Endodermal cell (in vitro differentiated cells): ENCODE data around the gene COPA. TPM values are rescaled to one million over a fixed set of nuclear protein-coding genes. Genes with fewer than 3 reads are reported as not detected.

Source experiments
- DNase-seq: peaks from one replicate; pipeline ENCODE4 v3.0.0-alpha.2; 2017
- H3K27ac ChIP-seq: 2 replicates; pipeline ENCODE4 v1.5.1; 2013; ENCODE audit warnings: mild to moderate bottlenecking, low read depth, low read length, moderate library complexity
- H3K27me3 ChIP-seq: 2 replicates; pipeline ENCODE4 v1.6.1; 2013; ENCODE audit warnings: mild to moderate bottlenecking, low read length, moderate library complexity; ENCODE audit not compliant: insufficient read depth, control insufficient read depth, poor library complexity, severe bottlenecking
- H3K36me3 ChIP-seq: 2 replicates; pipeline ENCODE4 v1.7.0; 2013; ENCODE audit warnings: mild to moderate bottlenecking, low read length, moderate library complexity; ENCODE audit not compliant: control insufficient read depth, insufficient read depth
- H3K4me1 ChIP-seq: one replicate; pipeline ENCODE4 v1.7.0; 2013; ENCODE audit warnings: low read length; ENCODE audit not compliant: control insufficient read depth, insufficient read depth
- H3K4me3 ChIP-seq: 2 replicates; pipeline ENCODE4 v1.5.1; 2013; ENCODE audit warnings: mild to moderate bottlenecking, low read length, moderate library complexity
- H3K9ac ChIP-seq: 2 replicates; pipeline ENCODE4 v1.6.1; 2013; ENCODE audit warnings: mild to moderate bottlenecking, low read length, moderate library complexity; ENCODE audit not compliant: poor library complexity, severe bottlenecking; ENCODE audit errors: extremely low read depth
- H3K9me3 ChIP-seq: 2 replicates; pipeline ENCODE4 v1.6.1; 2013; ENCODE audit warnings: mild to moderate bottlenecking, low read length, moderate library complexity; ENCODE audit not compliant: control insufficient read depth
- H3K27ac Mint-ChIP-seq: 2 replicates; pipeline ENCODE4 v1.8.0; 2020; ENCODE audit warnings: mixed read lengths
- H3K27me3 Mint-ChIP-seq: 2 replicates; pipeline ENCODE4 v1.8.0; 2021; ENCODE audit warnings: mild to moderate bottlenecking, mixed read lengths; ENCODE audit not compliant: insufficient read depth
- H3K36me3 Mint-ChIP-seq: 2 replicates; pipeline ENCODE4 v1.8.0; 2020; ENCODE audit warnings: low read depth, mixed read lengths
- H3K4me1 Mint-ChIP-seq: 2 replicates; pipeline ENCODE4 v1.8.0; 2020; ENCODE audit warnings: mixed read lengths
- H3K4me3 Mint-ChIP-seq: 2 replicates; pipeline ENCODE4 v1.8.0; 2020; ENCODE audit warnings: mild to moderate bottlenecking, moderate library complexity, mixed read lengths
- H3K9me3 Mint-ChIP-seq: 2 replicates; pipeline ENCODE4 v1.8.0; 2020; ENCODE audit warnings: mild to moderate bottlenecking, mixed read lengths
- CTCF ChIP-seq: fragments of 200-600 bp; sonication (generic); conservative IDR thresholded peaks from 2 replicates; pipeline ENCODE4 v1.5.0; 2021; ENCODE audit warnings: antibody characterized with exemption, mild to moderate bottlenecking
- WGBS, 2 experiments: methylation state at CpG; one replicate each; pipeline versions ENCODE4 v1.1.5 to v1.1.7; 2013; ENCODE audit warnings: missing lambda C conversion rate in 2 of 2, mixed read lengths in 1 of 2; ENCODE audit not compliant: insufficient coverage in 1 of 2, insufficient read length in 1 of 2; 5-methylcytosine and 5-hydroxymethylcytosine counted together
- total RNA-seq, 2 donors: library from RNA; stranded (reverse); fragmentation: NEBNext Ultra II Directional in 1 of 2; extraction: Animal tissue kit (Norgen Biotek cat#: 25700) in 1 of 2; gene quantifications; 2 replicates in 1 of 2; 3 replicates in 1 of 2; pipeline ENCODE4 v1.2.1, GENCODE V29; 2021

The COPA gene
- total RNA-seq, 2 donors from 2014 or later = 159 to 174 TPM

- no peak overlapping the region for H3K4me3 Mint-ChIP-seq
- peaks cover 51% of the 10 kb centered on the region for H3K36me3 ChIP-seq
- H3K27ac ChIP-seq = peak overlapping the region; percentile 17
Observed at GRCh38 chr1:160360227-160360695, 17.2 kb upstream of the COPA start.

GRCh38 chr1:160359559-160360226 is 16.6 kb upstream of the COPA start:
- Mint-ChIP-seq H3K36me3 (peaks cover 49% of the 10 kb centered on the region), H3K9me3 (no peaks in the 10 kb centered on the region), H3K4me3 (no peak overlapping the region), H3K4me1 (peaks cover 8% of the 10 kb centered on the region), H3K27me3 (no peaks in the 10 kb centered on the region), H3K27ac (no peak overlapping the region)
- DNase-seq = no peak
- peaks cover 57% of the 10 kb centered on the region for H3K36me3 ChIP-seq
- H3K27ac ChIP-seq = peak overlapping the region; percentile 17
- 87 to 92% methylated on average over 8 to 9 of the region's 9 CpGs for WGBS, 2 experiments
- no peaks in the 10 kb centered on the region for H3K9me3 ChIP-seq
- no peaks in the 10 kb centered on the region for H3K27me3 ChIP-seq
- no peak overlapping the region for H3K9ac ChIP-seq
- no peak for TF ChIP-seq CTCF
- no peak overlapping the region for H3K4me3 ChIP-seq
- no peaks in the 10 kb centered on the region for H3K4me1 ChIP-seq

More at GRCh38 chr1:160360227-160360695, 17.2 kb upstream of the COPA start:
- no peak overlapping the region for H3K4me3 ChIP-seq
- H3K9me3 ChIP-seq = no peaks in the 10 kb centered on the region
- Mint-ChIP-seq H3K9me3 (no peaks in the 10 kb centered on the region), H3K36me3 (peaks cover 45% of the 10 kb centered on the region), H3K27ac (no peak overlapping the region), H3K27me3 (no peaks in the 10 kb centered on the region), H3K4me1 (peaks cover 8% of the 10 kb centered on the region)
- H3K27me3 ChIP-seq = no peaks in the 10 kb centered on the region
- no peak overlapping the region for H3K9ac ChIP-seq
- H3K4me1 ChIP-seq = no peaks in the 10 kb centered on the region
- no peak for DNase-seq
- no peak for TF ChIP-seq CTCF
- 95 to 96% methylated on average over 8 of the region's 8 CpGs for WGBS, 2 experiments

GRCh38 chr1:160358073-160358472 is 15.0 kb upstream of the COPA start:
- no peak for TF ChIP-seq CTCF
- Mint-ChIP-seq H3K27me3 (no peaks in the 10 kb centered on the region), H3K9me3 (no peaks in the 10 kb centered on the region), H3K4me3 (no peak overlapping the region), H3K36me3 (peaks cover 62% of the 10 kb centered on the region), H3K4me1 (peaks cover 8% of the 10 kb centered on the region), H3K27ac (no peak overlapping the region)
- no peak for DNase-seq
- H3K4me3 ChIP-seq = no peak overlapping the region
- WGBS, 2 experiments = 93 to 95% methylated on average over 3 to 4 of the region's 4 CpGs
- H3K9me3 ChIP-seq = no peaks in the 10 kb centered on the region
- H3K27me3 ChIP-seq = no peaks in the 10 kb centered on the region
- H3K36me3 ChIP-seq = peaks cover 73% of the 10 kb centered on the region
- no peak overlapping the region for H3K9ac ChIP-seq
- H3K4me1 ChIP-seq = no peaks in the 10 kb centered on the region
- H3K27ac ChIP-seq = no peak overlapping the region
